GM12878 (cell line): ENCODE data around the gene RAD51B. TPM values are rescaled to one million over a fixed set of nuclear protein-coding genes. Genes with fewer than 3 reads are reported as not detected.

Experiments used
- ATAC-seq: fragments of 200-7000 bp; cut with Tn5 transposase; 3 replicates; pipeline ENCODE4 v1.9.1; 2020; ENCODE audit warnings: mild to moderate bottlenecking, moderate library complexity
- BruUV-seq: library from RNA; stranded (reverse); fragments of 400-500 nt; replicated peaks from 2 replicates; lab custom pipeline; 2021; lab: Mats Ljungman, UMichigan
- CTCF ChIA-PET: fragments of 300-600 bp; sonication (Branson Sonifier 250); formaldehyde crosslinking; extraction: SDS; loops from one replicate; lab custom pipeline; 2021; ENCODE audit warnings: inconsistent platforms; lab: Yijun Ruan, JAX
- POLR2A ChIA-PET: fragments of 350-600 bp; formaldehyde crosslinking; extraction: SDS; loops from one replicate; lab custom pipeline; 2021; ENCODE audit warnings: inconsistent platforms; lab: Charles Lee
- RAD21 ChIA-PET: fragments of 300-600 bp; sonication (Branson Sonifier 250); formaldehyde crosslinking; loops from one replicate; lab custom pipeline; 2023; ENCODE audit warnings: antibody characterized with exemption; ENCODE audit not compliant: unreplicated experiment; lab: Charles Lee
- SMC1A ChIA-PET: fragments of 300-600 bp; sonication (Branson Sonifier 250); formaldehyde crosslinking; loops from one replicate; lab custom pipeline; 2023; ENCODE audit not compliant: unreplicated experiment, uncharacterized antibody; lab: Charles Lee
- DNase-seq: peaks from one replicate; pipeline ENCODE4 v3.0.0-alpha.2; 2011; ENCODE audit warnings: low read depth, low spot score
- FAIRE-seq: peaks from 3 replicates; lab custom pipeline; 2011; peaks lifted over from hg19 to GRCh38; lab: Jason Lieb, UNC
- H2AFZ ChIP-seq: 2 replicates; pipeline ENCODE4 v1.6.0; 2011; ENCODE audit warnings: low read depth, low read length, control low read depth; ENCODE audit not compliant: control insufficient read depth
- H3K27ac ChIP-seq: 2 replicates; pipeline ENCODE4 v1.5.1; 2011; ENCODE audit warnings: control low read depth; ENCODE audit not compliant: control insufficient read depth, insufficient read depth
- H3K27me3 ChIP-seq, 2 experiments: replicated peaks in 1 of 2; 2 replicates each; pipeline versions ENCODE4 v1.6.0 to v1.6.1; 2011; ENCODE audit warnings: low read length in 1 of 2; ENCODE audit not compliant: control insufficient read depth in 2 of 2, insufficient read depth in 2 of 2
- H3K36me3 ChIP-seq, 2 experiments: 2 replicates each; pipeline ENCODE4 v1.5.1; 2011; ENCODE audit warnings: low read length in 1 of 2; ENCODE audit not compliant: control insufficient read depth in 2 of 2, insufficient read depth in 2 of 2
- H3K4me1 ChIP-seq: 2 replicates; pipeline ENCODE4 v1.6.1; 2011; ENCODE audit warnings: mild to moderate bottlenecking, low read length, moderate library complexity, mixed read lengths; ENCODE audit not compliant: control insufficient read depth, insufficient read depth
- H3K4me2 ChIP-seq: 2 replicates; pipeline ENCODE4 v1.6.0; 2011; ENCODE audit warnings: control low read depth; ENCODE audit not compliant: control insufficient read depth, insufficient read depth
- H3K4me3 ChIP-seq: fragments of 200-600 bp; sonication (generic); 2 replicates; pipeline ENCODE4 v1.5.1; 2016
- H3K79me2 ChIP-seq: 2 replicates; pipeline ENCODE4 v1.6.0; 2011; ENCODE audit warnings: low read length; ENCODE audit not compliant: control insufficient read depth, insufficient read depth
- H3K9ac ChIP-seq: 2 replicates; pipeline ENCODE4 v1.8.0; 2011; ENCODE audit warnings: low read length, control low read depth, mixed read lengths; ENCODE audit not compliant: control insufficient read depth, insufficient read depth
- H3K9me3 ChIP-seq: replicated peaks from 3 replicates; pipeline ENCODE4 v1.5.1; 2011; ENCODE audit warnings: mild to moderate bottlenecking, low read length; ENCODE audit not compliant: control insufficient read depth, insufficient read depth
- H4K20me1 ChIP-seq: 2 replicates; pipeline ENCODE4 v1.6.0; 2011; ENCODE audit not compliant: control insufficient read depth, insufficient read depth
- HSF1 ChIP-seq: fragments of 150-350 bp; IDR thresholded peaks from 2 replicates; pipeline ENCODE4 v1.6.1; 2014; ENCODE audit warnings: mild to moderate bottlenecking, low read depth, low read length
- IKZF1 ChIP-seq: fragments of 450-650 bp; conservative IDR thresholded peaks from 2 replicates; pipeline ENCODE4 v1.6.1; 2017; ENCODE audit warnings: antibody characterized with exemption, mild to moderate bottlenecking
- RAD51 ChIP-seq: fragments of 450-650 bp; IDR thresholded peaks from 2 replicates; pipeline ENCODE4 v1.6.1; 2016; ENCODE audit warnings: moderate library complexity, mild to moderate bottlenecking, inconsistent platforms
- SPI1 ChIP-seq: IDR thresholded peaks from 2 replicates; pipeline ENCODE4 v1.6.1; 2011; ENCODE audit warnings: low read depth, mild to moderate bottlenecking, low read length, moderate library complexity, borderline replicate concordance; ENCODE audit not compliant: insufficient read depth
- WGBS: methylation state at CpG from one replicate; pipeline ENCODE4 v1.1.6; 2016; ENCODE audit warnings: low lambda C conversion rate; ENCODE audit not compliant: insufficient replicate concordance, insufficient coverage; ENCODE audit errors: missing lambda C conversion rate; 5-methylcytosine and 5-hydroxymethylcytosine counted together
- in situ Hi-C: fragments of 300-500 bp; cut with MboI; formaldehyde crosslinking; loops from 9 replicates; pipeline ENCODE4 v1.14.3; 2018; ENCODE audit warnings: mixed read lengths
- intact Hi-C: fragments of 100-400 bp; cut with micrococcal nuclease; formaldehyde crosslinking; loops from one replicate; pipeline ENCODE4 v1.14.2; 2022; ENCODE audit not compliant: unreplicated experiment
- polyA plus RNA-seq, 11 experiments: library from polyadenylated mRNA; depleted of rRNA in 4 of 11; unstranded in 6 of 11; stranded (reverse) in 5 of 11; fragments of >200 nt; fragmentation: Nextera tagmentation in 4 of 11; fragmentation: Illumina TruSeq in 1 of 11; extraction: Ambion mirVana in 4 of 11; extraction: Trizol in 1 of 11; gene quantifications; 1 replicate in 1 of 11; 2 replicates in 10 of 11; pipeline versions ENCODE4 v1.2.1 to v1.2.3, GENCODE V29; 2011 to 2016; ENCODE audit warnings: inconsistent platforms in 2 of 11, missing spikeins in 2 of 11, low read depth in 1 of 11
- total RNA-seq, 4 experiments: library from RNA; depleted of rRNA in 3 of 4; stranded (reverse); fragments of >200 nt in 3 of 4; fragmentation: Illumina TruSeq in 1 of 4; extraction: Trizol in 1 of 4; gene quantifications; 2 replicates each; pipeline versions ENCODE4 v1.2.1 to v1.2.3, GENCODE V29; 2013 to 2021

Gene RAD51B
- total and polyA plus RNA-seq, 10 of the 15 experiments (the other 5 are each of a cell fraction or from before 2014, with no cell fraction given) = 9.8 to 26.8 (median 21.3) TPM

GRCh38 chr14:68309616-68310015 lies 490.0 kb downstream of the RAD51B start:
- ChIA-PET CTCF (interaction anchor here (1.2 to 5.7 kb wide), 7 partner anchors 18 to 98 kb away, joined by 3 to 73 read pairs (median 7); no protein-coding TSS in a partner anchor), SMC1A (interaction anchor here (1.2 to 7.9 kb wide), 20 partner anchors 9 to 510 kb away, joined by 4 to 321 read pairs (median 24); no protein-coding TSS in a partner anchor), RAD21 (interaction anchor here (0.9 to 13.1 kb wide), 13 partner anchors 8 to 480 kb away, joined by 3 to 343 read pairs (median 8); no protein-coding TSS in a partner anchor), POLR2A (interaction anchor here (0.7 to 7.8 kb wide), 6 partner anchors 8 to 94 kb away, joined by 3 to 141 read pairs (median 12); no protein-coding TSS in a partner anchor)
- DNase-seq = no peak
- Histone ChIP-seq H3K4me1 (peaks cover 67% of the 10 kb centered on the region), H3K79me2 (no peaks in the 10 kb centered on the region; the same call in 1 of the 2 replicates), H3K27me3 (no peaks in the 10 kb centered on the region), H2AFZ (no peak overlapping the region), H3K36me3 (no peaks in the 10 kb centered on the region), H3K4me2 (no peak overlapping the region), H3K27ac (peak overlapping the region; percentile 59; the same call in 1 of the 2 replicates), H3K4me3 (no peak overlapping the region), H3K9me3 (no peaks in the 10 kb centered on the region), H4K20me1 (no peaks in the 10 kb centered on the region), H3K9ac (no peak overlapping the region)
- in situ Hi-C loops = no loop called here
- 77% methylated on average over 2 of the region's 2 CpGs for WGBS
- no peak for ATAC-seq
- no peak for FAIRE-seq
- TF ChIP-seq SPI1 (0 out of 2 replicates have a peak, but pooled peaks have one; percentile 2), RAD51 (no peak), IKZF1 (0 out of 2 replicates have a peak, but pooled peaks have one; percentile 1), HSF1 (no peak)
- intact Hi-C loops = loop anchor here (5.0 kb wide), 1 partner anchor 42 kb away; no protein-coding TSS in a partner anchor
- BruUV-seq = no TSS peak
